ENCODE results near the gene ADAP1. TPM values are rescaled to one million over a fixed set of nuclear protein-coding genes. Genes with fewer than 3 reads are reported as not detected.

Gene ADAP1
- total and polyA plus RNA-seq, 2 of the 13 experiments (the other 11 are each of a cell fraction or from before 2014, with no cell fraction given), result 10.5 to 24.6 TPM

DNA sequence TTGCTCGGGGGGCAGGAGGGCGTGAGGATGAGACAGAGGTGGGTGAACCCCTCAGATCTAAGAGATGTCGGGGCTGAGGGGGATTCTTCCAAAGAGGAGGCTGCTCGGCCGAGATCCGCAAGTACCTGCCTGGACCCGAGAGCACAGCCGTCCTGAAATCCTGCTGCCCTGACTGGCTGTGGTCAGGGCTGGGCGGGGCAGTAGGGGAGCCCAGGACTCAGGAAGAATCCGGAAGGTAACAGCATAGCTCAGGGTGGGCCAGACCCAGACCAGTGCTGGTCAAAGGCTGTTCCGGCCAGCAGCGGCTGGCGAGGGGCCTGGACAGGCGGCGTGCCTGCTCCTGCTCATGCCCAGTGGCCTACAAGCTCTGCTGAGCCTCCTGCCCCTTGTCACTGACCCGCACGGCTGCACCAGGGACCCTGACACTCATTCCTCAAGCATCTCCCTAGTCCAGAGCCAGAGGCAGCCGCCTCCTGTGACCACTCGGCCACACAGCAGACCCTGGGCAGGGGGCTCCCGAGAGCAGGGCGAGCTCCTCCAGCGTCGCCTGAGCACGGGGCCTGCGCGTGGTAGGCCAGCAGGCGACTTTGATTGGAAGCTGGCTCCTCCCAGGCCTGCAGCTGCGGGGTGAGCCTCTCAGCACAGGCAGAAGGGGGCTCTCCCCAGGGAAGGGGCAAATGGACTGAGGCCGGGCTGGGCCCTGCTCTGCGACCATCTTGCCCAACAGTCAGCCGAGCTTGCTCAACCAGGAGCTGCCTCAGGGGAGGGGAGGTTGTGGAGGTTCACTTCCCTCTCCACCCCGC lies 3.1 kb upstream of the ADAP1 start (continued):
- TF ChIP-seq MAZ (IDR thresholded peaks at IDR 0.05; ENCODE audit: borderline replicate concordance, low read depth, low read length) (peak; percentile 61; the same call in 1 of the 2 replicates), MAZ (CRISPR knock-in tag; IDR thresholded peaks at IDR 0.05; ENCODE audit: low read depth) (peak; percentile 96), ZBTB42 (CRISPR knock-in tag; IDR thresholded peaks at IDR 0.05) (peak; percentile 75; the same call in 1 of the 2 replicates), NR2F1 (CRISPR knock-in tag; IDR thresholded peaks at IDR 0.05) (no peak), SETDB1 (CRISPR knock-in tag; IDR thresholded peaks at IDR 0.05; ENCODE audit: borderline replicate concordance) (no peak), GTF3A (CRISPR knock-in tag; conservative IDR thresholded peaks at IDR 0.05) (no peak), RNF2 (conservative IDR thresholded peaks at IDR 0.05; ENCODE audit: low read depth) (peak; percentile 94), GATAD2A (CRISPR knock-in tag; IDR thresholded peaks at IDR 0.05) (peak; percentile 88), MAFG (CRISPR knock-in tag; IDR thresholded peaks at IDR 0.05) (no peak), ZBTB38 (CRISPR knock-in tag; IDR thresholded peaks at IDR 0.05) (peak; percentile 65)
- TF ChIP-seq, protein P1, sequence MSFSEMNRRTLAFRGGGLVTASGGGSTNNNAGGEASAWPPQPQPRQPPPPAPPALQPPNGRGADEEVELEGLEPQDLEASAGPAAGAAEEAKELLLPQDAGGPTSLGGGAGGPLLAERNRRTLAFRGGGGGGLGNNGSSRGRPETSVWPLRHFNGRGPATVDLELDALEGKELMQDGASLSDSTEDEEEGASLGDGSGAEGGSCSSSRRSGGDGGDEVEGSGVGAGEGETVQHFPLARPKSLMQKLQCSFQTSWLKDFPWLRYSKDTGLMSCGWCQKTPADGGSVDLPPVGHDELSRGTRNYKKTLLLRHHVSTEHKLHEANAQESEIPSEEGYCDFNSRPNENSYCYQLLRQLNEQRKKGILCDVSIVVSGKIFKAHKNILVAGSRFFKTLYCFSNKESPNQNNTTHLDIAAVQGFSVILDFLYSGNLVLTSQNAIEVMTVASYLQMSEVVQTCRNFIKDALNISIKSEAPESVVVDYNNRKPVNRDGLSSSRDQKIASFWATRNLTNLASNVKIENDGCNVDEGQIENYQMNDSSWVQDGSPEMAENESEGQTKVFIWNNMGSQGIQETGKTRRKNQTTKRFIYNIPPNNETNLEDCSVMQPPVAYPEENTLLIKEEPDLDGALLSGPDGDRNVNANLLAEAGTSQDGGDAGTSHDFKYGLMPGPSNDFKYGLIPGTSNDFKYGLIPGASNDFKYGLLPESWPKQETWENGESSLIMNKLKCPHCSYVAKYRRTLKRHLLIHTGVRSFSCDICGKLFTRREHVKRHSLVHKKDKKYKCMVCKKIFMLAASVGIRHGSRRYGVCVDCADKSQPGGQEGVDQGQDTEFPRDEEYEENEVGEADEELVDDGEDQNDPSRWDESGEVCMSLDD (CRISPR knock-in tag; IDR thresholded peaks at IDR 0.05; ENCODE audit: borderline replicate concordance), result peak; percentile 93
- TF ChIP-seq, protein P2, sequence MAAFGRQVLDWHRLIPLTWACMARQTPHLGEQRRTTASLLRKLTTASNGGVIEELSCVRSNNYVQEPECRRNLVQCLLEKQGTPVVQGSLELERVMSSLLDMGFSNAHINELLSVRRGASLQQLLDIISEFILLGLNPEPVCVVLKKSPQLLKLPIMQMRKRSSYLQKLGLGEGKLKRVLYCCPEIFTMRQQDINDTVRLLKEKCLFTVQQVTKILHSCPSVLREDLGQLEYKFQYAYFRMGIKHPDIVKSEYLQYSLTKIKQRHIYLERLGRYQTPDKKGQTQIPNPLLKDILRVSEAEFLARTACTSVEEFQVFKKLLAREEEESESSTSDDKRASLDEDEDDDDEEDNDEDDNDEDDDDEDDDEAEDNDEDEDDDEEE (CRISPR knock-in tag; IDR thresholded peaks at IDR 0.05), result peak; percentile 98
